ENCODE data around the gene ZSWIM5.
"Not testable (repeated sequence)": the region's sequence is repeated elsewhere in the genome, so short reads cannot be mapped to it uniquely, and the experiment has no call there.

ZSWIM5 gene

DNA sequence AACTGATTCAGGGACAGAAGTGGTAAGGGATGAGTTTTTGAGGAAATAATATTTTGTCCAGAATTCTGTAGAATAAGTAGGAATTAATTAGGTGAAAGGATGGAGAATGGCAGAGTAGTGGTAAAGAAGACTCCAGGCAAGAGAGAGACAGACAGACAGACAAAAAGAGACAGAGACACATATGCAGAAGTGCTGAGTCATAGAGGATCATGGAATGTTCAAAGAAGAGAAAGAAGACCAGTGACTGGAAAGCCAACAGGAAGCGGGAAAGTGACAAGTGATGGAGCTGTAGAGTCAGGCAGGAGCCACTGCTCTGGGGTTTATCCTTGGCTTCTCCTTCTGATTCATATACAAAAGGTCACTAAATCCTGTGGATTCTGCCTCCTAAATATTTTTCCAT, 108.5 kb downstream of the ZSWIM5 start:
- DNase-seq (ENCODE audit: low read depth in 2 of 3, low spot score in 1 of 3) = no peak

DNA sequence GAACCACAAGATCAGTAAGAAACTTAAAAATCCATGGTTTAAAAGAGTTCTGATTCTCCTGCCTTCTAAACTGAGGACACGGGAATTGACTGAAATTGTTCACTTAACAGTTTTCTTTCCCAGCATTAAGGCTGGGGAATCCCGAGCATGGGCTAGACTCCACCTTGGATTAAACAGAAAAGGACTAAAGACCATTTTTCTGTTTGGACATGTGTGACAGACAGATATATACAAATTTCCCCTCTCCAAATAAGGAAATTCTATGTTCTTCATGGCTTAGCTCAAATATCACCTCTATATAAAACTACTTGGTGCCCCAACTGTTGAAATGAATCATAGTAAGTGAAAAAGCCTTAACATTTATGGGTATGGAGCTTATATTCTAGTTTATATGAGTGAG, 109.3 kb downstream of the ZSWIM5 start:
- DNase-seq (ENCODE audit: low read depth in 2 of 3, low spot score in 1 of 3) = no peak

DNA sequence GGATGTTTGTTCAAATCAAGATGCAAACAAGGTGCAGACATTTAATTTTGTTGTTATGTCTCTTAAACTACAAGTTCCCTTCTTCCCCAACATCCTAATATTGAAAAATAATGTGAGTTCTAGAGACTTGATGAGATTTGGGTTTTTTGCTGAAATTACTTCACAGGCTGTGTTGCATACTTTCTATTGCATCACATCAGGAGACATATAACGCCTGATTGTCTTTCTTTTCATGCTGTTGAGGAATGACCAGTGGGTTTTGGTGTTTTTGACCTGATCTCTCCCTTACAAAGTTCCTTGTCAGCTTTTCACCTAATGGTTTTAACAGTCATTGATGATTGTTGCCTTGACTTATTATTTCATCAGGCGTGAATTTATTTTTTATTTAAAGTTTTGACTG, 111.0 kb downstream of the ZSWIM5 start:
- DNase-seq (ENCODE audit: low read depth in 2 of 3, low spot score in 1 of 3) = no peak

DNA sequence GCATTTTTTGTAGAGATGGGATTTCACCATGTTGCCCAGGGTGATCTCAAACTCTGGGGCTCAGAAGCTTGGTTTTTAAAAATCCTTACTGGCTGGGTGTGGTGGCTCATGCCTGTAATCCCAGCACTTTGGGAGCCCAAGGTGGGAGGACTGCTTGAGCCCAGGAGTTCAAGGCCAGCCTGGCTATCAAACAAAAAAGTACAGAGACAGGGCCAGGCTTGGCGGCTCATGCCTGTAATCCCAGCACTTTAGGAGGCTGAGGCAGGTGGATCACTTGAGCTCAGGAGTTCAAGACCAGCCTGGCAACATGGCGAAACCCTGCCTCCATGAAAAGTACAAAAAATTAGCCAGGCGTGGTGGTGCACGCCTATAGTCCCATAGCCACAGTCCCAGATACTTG, 112.0 kb downstream of the ZSWIM5 start:
- DNase-seq (ENCODE audit: low read depth in 2 of 3, low spot score in 1 of 3) = not testable (repeated sequence)

DNA sequence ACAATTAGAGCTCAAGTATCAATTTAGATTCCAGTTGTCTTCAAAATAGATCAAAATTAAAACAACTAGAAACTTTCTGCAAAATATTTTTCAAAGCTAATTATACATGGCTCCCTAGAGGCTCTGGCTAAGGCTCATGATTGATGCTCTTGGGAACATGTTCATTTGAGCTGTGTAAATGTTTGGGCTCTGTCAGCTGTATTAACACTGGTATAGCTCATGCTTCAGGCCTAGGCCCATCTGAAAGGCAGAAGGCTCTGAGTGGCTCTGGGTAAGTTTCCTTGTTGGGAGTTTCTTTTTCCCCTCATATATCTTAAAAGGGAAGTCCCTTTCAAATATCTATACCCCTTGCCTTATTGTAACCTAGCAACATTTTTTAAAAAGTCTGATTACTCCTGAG, 113.1 kb downstream of the ZSWIM5 start:
- DNase-seq (ENCODE audit: low read depth in 2 of 3, low spot score in 1 of 3) = no peak

DNA sequence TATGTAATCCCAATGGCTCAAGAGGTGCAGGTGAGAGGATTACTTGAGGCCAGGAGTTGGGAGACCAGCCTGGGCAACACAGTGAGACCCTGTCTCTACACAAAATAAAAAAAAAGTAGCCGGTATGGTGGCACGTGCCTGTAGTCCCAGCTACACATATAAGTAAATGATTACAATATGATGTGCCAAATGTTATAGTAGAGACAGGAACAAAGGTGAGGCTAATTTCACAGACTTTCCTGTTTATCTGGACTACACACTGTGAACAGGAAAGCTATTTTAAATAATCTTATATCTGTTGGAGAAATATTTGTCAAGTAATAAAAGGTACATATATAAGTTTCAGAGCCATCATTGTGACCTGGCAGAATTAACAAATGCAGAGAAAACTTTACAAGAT, 116.7 kb downstream of the ZSWIM5 start:
- DNase-seq (ENCODE audit: low read depth in 2 of 3, low spot score in 1 of 3) = no peak

DNA sequence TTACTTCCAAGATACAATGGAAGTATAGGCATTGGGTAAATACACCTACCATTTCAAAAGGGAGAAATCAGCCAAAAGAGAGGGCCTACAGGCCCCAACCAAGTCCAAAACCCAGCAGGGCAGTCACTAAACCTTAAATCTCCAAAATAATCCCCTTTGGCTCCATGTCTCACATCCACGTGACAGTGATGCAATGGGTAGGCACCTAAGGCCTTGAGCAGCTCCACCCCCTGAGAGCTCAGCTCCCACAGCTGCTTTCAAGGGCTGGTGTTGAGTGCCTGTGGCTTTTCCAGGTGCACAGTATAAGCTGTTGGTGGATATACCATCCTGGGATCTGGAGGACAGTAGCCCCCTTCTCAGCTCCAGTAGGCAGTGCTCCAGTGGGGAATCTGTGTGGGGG, 121.8 kb downstream of the ZSWIM5 start:
- no peak for DNase-seq (ENCODE audit: low read depth in 2 of 3, low spot score in 1 of 3)

DNA sequence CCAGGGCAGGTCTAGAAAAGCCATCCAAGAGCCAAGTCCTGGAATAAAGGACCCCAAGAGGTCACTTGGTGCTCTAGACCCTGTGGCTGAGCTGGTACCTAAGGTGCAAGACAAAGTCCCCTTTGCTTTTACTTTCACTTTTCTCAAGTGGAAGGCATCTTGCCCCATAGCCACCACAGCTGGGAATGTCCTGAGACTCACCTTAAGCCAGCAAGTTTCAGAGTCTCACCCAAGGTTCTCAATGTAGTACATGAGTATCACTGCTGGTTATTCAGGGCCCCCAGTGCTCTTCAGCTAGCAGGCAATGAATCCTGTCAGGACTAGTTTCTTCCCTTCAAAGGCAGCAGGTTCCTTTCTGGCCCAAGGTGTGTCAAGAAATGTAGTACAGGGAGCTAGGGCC, 126.9 kb downstream of the ZSWIM5 start:
- no peak for DNase-seq (ENCODE audit: low read depth in 2 of 3, low spot score in 1 of 3)

DNA sequence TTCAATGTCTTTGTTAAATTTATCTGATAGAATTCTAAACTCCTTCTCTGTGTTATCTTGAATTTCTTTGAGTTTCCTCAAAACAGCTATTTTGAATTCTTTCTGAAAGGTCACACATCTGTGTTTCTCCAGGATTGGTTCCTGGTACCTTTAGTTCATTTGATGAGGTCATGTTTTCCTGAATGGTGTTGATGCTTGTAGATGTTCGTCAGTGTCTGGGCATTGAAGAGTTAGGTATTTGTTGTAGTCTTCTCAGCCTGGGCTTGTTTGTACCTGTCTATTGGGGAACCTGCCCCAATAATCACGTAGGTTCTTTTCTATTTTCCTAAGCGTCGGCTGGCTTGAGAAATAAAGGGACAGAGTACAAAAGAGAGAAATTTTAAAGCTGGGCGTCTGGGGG, 129.4 kb downstream of the ZSWIM5 start:
- DNase-seq (ENCODE audit: low read depth in 2 of 3, low spot score in 1 of 3) = not testable (repeated sequence)

DNA sequence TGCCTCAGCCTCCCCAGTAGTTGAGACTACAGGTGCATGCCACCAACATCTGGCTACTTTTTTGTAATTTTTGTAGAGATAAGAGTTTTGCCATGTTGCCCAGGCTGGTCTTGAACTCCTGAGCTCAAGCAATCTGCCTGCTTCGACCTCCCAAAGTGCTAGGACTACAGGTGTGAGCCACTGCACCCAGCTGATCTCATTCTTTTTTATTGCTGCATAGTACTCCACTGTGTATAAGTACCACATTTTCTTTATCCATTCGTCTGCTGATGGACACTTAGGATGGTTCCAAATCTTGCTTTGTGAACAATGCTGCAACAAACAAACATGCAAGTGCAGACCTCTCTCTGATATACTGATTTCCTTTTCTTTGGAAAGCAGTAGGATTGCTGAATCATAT, 134.8 kb downstream of the ZSWIM5 start:
- no peak for DNase-seq (ENCODE audit: low read depth in 2 of 3, low spot score in 1 of 3)

DNA sequence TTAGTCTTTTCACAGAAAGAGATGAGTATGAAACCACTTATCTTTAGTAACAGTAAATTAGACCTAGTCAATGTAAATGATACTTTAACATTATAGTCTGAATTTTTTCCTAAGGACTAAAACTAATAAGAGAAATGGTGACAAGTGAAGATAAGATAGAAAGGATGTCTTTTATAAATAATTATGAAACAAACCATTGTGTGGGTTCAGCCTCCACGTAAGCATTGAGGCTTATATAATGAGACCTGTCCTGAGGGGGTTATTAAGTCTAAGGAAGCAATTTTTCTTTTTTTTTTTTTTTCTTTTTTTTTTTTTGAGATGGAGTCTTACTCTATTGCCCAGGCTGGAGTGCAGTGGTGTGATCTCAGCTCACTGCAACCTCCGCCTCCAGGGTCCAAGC, 138.6 kb downstream of the ZSWIM5 start:
- DNase-seq (ENCODE audit: low read depth in 2 of 3, low spot score in 1 of 3) = no peak

DNA sequence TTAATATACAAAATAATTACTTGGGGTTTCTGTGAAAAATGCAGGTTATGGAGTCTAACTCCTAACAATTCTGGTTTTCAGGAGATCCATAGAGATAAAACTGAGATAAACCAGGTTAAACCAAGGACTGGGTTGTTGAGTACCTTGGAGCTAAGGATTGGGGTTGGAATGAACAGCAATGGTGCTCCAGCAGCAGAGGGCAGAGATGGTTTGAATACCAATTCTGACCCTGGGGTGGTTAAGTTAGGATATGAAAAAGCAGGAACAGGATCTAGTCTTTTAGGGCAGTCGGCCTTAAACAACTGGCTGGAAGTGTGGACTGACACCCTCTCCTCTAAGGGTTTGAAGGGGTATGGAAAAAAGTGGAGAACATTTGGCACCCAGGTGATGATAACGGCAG, 141.3 kb downstream of the ZSWIM5 start:
- DNase-seq (ENCODE audit: low read depth in 2 of 3, low spot score in 1 of 3) = no peak

DNA sequence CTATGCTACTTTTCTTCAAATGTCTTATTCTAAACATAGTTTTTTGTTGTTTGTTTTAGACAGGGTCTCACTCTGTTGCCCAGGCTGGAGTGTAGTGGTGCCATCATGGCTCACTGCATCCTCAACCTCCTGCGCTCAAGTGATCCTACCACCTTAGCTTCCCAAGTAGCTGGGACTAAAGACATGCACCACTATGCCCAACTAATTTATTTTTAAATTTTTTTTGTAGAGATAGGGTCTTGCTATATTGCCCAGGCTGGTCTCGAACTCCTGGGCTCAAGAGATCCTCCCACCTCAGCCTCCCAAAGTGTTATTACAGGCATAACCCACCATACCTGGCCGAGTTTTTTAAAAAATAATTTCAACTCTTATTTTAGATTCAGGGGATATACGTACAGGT, 143.9 kb downstream of the ZSWIM5 start:
- not testable (repeated sequence) for DNase-seq (ENCODE audit: low read depth in 2 of 3, low spot score in 1 of 3)

DNA sequence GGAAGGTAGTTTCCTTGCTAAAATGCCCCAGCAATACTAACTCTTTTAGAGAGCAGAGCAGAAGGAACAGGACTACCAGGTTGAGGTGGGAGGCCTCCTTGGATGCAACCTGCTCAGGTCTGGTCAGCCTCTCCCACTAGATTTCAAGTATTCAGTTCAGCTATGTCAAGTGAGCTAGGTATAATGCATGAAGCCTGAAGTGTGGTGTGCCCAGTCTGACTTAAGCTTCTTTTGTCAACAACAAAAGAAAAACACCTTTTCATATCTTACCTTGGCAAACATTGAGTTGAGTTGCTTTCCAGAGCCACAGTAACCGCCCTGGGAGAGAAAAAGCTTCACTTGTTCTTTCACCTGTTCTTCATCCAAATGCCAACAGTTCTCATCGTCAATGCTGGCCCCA, 146.6 kb downstream of the ZSWIM5 start:
- no peak for DNase-seq (ENCODE audit: low read depth in 2 of 3, low spot score in 1 of 3)

DNA sequence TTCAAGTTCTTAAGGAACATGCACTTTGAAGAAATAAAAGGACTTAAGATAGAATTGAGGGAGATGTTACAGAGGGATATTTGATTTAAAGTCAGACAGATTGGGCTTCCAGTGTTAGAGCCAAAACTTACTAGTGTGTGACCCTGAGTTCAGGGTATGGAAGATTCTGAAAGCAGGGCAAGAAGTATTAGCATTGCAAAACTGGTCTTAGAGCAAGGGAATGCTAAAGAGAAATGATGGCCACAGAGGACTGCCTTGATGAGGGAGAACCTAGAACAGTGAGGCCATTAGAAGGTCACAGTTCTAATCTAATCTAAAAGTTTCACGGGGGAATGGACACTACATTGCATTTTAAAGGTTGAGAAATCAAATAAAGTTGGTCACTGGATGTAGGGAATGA, 148.9 kb downstream of the ZSWIM5 start:
- DNase-seq (ENCODE audit: low read depth in 2 of 3, low spot score in 1 of 3) = no peak

DNA sequence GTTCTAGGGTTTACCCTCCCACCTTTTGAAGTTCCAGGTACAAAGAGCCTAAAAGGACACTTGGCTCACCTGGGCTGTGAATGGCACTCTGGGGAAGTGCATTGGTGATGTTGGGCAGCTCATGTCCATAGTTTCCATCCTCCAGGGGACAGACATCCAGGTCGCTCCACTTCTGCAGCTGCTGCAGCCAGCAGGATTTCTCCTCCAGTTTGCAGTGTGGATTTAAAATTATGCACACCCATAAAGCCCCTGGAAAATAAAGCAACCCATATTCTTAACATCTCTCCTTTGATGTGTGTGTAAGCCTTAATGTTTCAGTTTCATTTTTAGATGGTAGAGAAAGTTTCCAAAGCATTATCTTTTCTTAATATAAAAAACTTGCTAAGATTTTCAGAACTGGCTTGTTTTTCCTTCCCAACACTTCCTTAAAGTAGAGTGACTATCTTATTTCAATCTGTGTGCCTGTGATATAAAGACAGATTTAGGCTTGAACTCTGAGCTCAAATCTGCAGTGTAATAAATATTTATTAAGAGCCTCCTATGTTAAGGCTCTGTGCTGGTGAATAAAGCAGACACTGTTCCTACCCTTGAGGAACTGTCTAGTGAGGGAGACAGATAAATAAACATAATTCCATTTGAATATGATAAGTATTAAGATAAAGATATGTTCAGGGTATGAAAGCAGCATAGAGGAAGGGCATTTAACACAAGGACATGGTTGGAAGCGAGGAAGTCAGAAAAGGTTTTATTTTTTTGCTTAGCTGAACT, 155.2 kb downstream of the ZSWIM5 start:
- no peak for DNase-seq (ENCODE audit: low read depth in 2 of 3, low spot score in 1 of 3)

DNA sequence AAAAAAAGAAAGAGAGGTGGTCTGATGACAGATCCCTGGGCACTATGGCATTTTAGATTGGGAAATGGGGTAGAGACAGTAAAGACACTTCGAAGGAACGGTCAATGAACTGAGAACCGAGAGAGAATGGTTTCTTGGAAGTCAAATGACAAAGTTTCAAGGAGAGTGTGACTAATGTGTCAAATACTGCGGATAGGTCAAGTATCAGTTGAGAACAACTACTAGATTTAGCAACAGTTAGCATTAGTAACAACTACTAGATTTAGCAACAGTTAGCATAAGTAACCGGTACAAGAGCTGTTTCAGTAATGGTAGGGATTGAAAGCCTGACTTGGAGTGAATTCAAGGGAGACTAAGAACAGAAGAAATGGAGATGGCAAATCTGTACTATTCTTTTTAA, 159.4 kb downstream of the ZSWIM5 start:
- no peak for DNase-seq (ENCODE audit: low read depth in 2 of 3, low spot score in 1 of 3)

DNA sequence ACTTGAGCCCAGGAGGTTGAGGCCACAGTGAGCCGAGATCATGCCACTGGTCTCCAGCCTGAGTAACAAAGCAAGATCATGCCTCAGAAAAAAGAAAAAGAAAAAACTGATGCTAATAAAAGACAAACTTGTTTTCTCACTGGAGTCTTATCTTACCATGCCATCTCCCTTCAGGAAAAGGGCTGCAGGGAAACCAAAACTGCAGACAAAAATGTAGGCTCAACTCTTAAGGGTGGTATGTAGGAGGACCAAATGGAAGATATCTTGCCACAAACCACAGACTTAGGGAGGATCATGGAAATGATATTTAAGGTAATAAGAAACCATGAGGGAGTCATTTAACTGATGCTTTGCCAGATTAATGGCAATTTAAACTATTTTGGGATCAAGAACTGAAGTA, 161.5 kb downstream of the ZSWIM5 start:
- DNase-seq (ENCODE audit: low read depth in 2 of 3, low spot score in 1 of 3) = no peak

DNA sequence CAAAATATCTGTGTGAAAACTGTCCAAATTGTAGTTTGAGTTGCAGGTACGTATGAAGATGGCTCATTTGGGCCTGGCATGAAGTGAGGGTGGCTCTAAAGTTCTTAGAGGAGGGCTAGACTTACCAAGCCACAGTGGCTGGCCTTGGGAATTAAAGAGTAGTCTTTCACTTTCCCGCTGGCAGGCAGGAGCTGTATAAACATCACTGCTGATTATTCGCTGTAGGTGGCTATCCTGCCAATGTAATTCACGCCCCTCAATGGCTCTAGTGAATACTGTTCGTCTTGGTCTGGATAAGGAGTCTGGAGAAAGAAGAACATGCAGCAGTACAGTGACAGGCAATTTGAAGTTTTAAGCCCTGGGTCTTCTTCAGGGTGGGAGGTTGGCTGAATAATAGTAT, 163.3 kb downstream of the ZSWIM5 start:
- DNase-seq (ENCODE audit: low read depth in 2 of 3, low spot score in 1 of 3) = no peak

DNA sequence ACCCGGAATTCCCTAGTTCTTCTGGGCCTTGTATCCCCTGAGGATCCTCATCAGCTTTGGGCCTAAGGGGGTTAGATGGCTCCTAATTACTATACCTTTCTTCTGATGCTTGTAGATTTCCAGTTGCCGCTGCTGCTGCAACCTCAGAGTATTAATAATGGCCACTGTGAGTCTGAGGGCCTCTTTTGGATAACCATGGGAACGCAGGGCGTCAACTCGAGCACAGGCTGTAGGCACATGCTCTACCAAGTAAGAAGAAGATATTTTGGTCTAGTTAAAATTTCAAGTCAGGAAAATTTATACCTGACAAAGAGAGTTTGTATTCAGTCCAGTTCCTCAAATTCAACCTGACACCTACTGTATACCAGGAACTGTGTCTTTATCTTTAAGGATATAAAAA, 166.1 kb downstream of the ZSWIM5 start:
- DNase-seq (ENCODE audit: low read depth in 2 of 3, low spot score in 1 of 3) = no peak

DNA sequence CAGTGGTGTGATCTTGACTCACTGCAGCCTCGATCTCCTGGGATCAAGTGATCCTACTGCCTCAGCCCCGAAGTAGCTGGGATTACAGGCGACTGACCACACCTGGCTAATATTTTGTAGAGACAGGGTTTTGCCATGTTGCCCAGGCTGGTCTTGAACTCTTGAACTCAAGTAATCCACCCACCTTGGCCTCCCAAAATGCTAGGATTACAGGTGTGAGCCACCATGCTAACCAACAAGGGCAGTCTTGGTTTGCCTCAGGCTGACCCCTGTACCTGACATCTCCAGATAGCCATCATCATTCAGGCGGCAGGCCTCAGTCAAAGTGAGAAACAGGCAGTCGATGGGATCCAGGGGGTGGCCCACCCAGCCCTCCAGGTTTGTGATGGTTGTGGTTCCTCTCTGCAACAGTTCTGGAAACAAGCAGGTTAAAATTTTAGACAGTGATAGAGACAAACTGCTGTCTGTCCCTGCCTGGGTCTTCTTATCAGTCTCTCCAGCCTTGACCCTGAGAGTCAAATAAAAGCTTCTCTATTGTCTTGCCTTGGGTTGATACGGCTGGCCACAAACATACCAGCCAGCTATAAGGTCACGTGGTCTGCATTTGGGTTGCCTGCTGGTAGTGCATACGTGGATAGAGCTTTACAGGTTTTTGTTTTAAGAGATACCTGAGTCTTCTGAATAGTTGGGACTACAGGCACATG, 167.6 kb downstream of the ZSWIM5 start:
- DNase-seq (ENCODE audit: low read depth in 2 of 3, low spot score in 1 of 3) = no peak

DNA sequence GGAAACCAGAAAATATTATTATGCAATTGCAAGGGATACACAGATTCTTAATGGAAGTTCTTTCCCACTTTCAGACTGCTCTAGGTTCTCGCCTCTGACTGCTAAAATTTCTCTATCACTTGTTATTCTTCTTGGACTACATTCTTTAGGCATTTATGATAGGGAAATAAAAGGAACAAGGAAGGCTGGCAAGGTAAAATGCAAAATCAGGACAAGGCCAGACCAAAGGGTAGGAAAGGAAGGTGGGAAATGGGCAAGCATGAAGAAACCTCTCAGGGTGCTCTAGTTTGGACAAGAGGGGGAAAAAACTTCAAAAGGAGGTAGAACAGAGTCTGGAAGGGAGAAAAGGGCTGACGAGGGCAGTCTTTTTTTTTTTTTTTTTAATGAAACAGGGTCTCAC, 168.2 kb downstream of the ZSWIM5 start:
- DNase-seq (ENCODE audit: low read depth in 2 of 3, low spot score in 1 of 3) = no peak

DNA sequence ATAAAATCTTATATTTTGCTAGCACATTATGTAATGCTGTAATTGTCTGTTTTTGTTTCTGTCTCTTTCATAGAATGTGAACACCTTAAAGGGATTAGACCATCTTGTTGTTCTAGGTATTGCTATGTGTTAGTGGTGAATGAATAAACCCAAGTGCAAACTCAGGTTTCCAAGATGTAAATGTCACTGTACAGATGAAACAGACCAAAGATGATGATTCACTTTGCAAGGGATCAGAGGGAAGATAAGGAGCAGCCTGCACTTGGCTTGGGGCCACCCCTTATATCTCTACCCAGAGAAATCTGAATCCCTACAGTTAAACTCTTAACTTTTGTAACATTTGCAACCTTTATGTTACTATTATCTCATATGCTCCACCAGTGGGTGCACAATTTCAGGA, 168.9 kb downstream of the ZSWIM5 start:
- DNase-seq (ENCODE audit: low read depth in 2 of 3, low spot score in 1 of 3) = no peak
